Epithelial cell of prostate (primary cell): ENCODE results near the gene IL1B.

ENCODE experiments used
- DNase-seq: peaks from one replicate; pipeline ENCODE4 v3.0.0-alpha.2; 2011; ENCODE audit warnings: low read depth, low spot score
- H3K27ac ChIP-seq: fragments of 450-650 bp; 2 replicates; pipeline ENCODE4 v1.5.1; 2017; ENCODE audit warnings: mild to moderate bottlenecking

Gene IL1B

DNA sequence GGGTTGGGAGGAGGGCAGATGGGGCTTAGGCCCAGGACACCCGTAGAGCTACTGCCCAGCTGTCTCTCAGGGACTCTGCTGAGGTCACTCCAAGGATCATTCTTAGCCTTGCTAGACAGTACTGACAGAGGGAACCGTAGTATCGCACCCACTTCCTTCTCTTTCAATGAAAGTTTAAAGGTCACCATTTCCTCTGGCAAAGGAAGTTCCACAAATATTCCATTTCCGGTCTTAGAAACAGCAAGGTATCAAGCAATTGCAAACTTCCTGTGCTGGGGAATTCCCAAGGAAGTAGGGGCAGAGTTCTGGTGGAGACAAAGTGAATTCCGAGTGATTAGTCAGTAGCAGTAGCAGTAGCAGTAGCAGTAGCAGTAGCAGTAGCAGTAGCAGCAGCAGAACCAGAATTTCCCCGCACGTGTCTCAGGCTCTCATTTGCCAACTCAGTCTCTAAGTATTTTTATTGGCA, 24.7 kb downstream of the IL1B start:
- peak overlapping the region; percentile 99 for H3K27ac ChIP-seq
- DNase-seq, result peak; percentile 87

DNA sequence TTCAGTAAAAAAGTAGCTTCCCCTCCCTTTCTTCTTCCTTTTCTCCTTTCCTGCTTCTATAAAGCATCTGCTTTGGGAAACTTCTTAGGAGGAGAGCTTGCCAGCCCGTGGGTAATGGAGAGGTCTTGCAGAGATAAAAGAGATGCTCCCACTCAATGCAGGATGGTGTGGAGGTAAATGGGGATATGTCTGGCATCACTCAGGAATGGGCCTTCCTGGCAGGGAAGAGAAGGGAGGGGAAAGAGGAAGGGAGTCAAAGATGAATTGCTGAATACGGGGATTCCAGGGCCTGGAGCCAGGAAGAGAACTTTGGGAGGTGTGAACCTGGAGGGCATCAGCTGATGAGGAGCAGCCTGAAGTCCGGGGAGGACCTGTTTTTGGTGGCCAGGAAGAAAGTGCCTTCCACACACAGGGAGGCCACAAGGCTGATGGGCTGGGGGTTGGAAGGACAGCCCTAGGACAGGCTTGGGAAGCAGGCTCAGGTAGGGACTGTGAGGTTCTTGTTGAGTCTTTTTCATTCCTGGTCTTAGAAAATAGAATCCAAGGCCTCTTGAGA, 25.2 kb downstream of the IL1B start:
- DNase-seq, result no peak
- peak overlapping the region; percentile 99 for H3K27ac ChIP-seq

DNA sequence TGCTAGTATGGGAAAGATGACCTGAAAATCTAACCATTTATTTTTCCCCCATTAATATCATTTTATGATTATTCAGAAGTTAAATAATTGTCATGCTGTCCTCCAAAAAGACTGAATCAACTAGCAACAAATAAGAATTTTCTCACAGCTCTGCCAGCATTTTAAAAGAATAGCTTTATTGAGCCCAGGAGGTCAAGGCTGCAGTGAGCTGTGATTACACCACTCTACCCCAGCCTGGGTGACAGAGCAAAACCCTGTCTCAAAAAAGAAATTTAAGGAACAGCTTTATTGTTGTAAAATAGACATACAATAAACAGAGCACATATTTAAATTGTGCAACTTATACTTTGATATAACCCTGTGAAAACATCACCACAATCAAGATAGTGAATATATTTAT, 27.5 kb downstream of the IL1B start:
- DNase-seq, result no peak
- peak overlapping the region; percentile 1 for H3K27ac ChIP-seq

DNA sequence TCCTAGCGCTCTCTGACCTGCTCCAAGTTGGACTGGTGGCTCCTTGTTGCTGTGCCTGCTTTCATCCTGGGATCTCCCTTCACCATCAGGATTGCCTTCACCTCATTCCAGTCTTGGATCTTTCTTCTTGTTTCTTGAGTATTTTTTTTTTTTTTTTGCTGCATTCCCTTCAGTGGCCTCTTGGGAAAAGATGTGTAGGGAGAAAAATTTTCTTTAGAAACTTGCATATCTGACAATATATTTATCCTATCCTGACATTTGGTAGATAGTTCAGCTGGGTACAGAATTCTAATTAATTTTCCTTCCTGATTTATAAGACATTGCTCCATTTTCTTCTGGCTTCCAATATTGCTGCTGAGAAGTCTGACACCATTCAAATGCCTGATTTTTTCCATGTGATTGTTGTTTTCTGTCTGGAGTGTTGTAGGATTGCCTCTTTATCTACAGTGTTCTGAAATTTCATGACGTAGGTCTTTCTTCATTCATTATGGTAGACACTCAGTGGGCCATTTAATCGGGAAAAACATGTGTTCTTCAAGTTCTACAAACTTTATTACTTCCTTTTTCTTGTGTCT, 29.3 kb downstream of the IL1B start:
- no peak for DNase-seq
- peak overlapping the region; percentile 98 for H3K27ac ChIP-seq

DNA sequence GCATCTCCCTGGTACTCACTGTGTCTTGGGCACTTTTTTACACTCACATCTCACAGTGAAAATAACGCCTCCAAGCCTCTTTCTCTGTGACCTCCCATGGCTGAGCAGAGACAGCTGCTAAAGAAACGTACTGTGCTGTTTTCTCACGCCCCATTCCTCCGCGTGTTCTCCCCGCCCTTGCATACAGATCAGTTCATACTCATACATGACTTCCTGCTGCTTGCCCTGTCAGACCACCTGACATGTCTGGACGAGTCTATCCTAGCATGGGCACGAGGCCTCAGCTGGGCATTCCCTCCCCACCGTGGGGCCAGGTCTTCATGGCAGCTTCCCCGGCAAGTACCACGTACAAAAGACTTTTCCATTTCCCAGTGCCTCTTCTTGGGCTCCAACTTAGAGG, 31.0 kb downstream of the IL1B start:
- DNase-seq, result peak; percentile 89

DNA sequence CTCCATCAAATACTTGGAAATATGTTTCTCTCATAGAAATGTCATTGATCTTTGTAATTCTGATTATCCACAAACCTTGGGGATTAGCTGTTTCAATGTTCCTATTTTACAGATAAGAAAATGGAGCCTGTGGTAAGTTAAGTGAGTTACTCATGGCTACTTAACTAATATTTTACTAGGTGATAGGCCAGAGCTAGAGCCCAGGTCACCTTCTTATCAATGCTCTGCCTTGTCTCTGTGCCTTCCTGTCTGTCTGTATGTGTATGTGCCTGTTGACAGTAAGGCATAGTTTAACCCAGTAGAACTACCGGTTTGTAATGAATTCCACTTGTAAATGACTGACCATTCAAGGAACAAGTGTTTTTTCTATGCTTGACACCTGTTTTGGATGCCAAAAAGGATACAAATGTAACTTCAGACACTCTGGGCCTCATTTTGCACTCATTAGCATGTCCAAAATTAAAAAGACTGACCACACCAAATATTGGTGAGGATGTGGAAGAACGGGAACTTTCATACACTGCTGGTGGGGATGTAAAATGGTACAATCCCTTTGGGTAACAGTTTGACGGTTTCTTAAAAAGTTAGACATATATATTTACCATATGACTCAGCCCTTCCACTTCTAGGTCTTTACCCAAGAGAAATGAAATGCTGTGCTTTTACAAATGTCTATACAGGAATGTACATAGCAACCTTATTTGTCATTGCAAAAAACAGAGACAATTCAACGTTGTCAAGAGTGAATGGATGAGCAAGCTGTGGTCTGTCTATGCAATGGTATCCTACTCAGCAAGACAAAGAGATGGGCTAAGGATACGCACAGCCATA, 32.7 kb downstream of the IL1B start:
- peak; percentile 93 for DNase-seq
- peak overlapping the region; percentile 98 for H3K27ac ChIP-seq

More for the DNA sequence above, 31.0 kb downstream of the IL1B start:
- H3K27ac ChIP-seq, result peak overlapping the region; percentile 98

DNA sequence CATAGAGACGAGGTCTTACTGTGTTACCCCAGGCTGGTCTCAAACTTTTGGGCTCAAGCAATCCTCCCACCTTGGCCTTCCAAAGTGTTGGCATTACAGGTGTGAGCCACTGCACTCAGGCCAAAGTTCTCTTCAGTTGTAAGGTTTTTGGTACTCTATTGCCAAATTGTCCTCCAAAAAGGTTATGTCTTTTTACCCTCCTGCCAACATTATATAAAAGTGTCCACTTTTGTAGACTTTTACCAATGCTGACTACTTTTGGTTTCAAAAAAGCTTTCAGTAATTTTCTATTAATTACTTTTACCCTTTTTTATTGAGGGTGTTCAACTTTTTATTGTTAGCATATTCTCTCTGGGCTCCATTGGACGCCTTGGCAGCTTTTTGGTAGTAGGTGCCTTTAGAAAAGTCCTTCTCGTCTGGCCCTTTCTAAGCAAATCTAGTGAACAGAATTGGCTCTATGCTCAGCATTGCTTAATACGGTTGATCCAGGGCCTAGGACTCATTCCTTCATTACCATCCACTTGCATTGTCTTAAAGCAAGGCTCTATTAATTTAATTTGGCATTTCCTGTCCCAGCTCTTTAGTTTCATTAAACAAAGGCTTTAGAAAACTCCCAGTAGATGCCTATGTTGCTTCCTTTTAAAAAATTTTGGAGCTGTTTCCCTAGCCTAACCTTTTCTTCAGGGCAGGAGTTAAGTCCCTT, 35.5 kb downstream of the IL1B start:
- peak overlapping the region; percentile 35 for H3K27ac ChIP-seq
- DNase-seq, result no peak

DNA sequence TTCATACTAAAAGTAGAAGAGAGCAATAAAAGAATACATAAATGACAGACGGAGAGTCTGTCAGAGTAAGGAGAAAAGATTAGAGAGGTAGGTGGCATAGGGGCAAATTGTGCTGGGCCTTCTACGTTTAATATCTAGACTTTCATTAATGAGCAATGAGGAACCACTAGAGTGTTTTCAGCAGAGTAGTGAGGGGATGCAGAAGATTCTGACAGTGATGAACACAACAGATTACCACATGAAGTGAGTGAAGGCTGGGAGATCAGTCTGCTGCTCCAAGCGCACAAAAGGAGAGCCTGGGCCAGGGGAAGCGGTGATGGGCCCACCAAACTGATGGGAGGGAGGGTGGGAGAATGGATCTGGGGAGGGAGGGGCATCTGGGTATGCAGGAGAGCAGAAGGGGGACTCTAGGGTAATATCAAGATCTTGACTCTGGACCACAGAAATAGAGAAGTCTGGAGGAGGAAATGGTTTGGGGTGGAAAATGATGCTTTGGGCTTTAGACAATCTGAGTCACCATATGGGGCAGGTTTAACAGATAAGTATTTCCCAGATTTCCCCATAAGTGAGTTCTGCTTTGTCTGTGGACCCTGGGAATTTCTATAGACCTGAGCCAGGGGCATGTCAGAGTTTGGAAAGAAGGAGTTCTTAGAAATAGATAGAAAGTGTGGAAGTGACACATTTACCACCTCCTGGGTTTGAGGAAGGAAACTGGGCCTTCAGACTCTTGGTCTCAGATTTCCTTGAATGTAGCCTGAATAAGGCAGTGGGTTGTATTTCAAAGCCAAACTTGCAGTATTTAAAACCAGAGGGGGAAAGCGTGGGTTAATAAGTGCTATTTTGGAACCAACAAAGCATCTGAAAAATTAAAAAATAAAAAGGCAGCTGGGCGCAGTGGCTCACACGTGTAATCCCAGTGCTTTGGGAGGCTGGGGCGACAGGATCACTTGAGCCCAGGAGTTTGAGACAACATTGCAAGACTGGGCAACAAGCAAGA, 37.3 kb downstream of the IL1B start:
- no peak for DNase-seq
- no peak overlapping the region for H3K27ac ChIP-seq

DNA sequence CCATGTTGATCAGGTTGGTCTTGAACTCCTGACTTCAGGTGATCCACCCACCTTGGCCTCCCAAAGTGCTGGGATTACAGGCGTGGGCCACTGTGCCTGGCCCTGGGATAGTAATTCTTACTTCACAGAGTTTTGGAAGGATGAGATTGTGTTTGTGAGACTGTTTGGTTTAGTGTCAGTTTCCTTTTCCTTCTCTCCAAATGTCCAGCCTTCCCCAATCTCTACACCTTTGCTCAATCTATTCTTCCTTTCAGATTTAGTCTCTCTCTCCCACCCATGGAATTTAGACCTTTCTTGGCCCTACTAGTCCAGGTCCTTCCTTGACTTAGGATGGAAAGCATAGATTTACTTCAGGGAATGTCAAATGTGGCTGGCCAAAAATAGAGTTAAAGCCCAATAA, 40.1 kb downstream of the IL1B start:
- H3K27ac ChIP-seq, result peak overlapping the region; percentile 99
- DNase-seq, result no peak

DNA sequence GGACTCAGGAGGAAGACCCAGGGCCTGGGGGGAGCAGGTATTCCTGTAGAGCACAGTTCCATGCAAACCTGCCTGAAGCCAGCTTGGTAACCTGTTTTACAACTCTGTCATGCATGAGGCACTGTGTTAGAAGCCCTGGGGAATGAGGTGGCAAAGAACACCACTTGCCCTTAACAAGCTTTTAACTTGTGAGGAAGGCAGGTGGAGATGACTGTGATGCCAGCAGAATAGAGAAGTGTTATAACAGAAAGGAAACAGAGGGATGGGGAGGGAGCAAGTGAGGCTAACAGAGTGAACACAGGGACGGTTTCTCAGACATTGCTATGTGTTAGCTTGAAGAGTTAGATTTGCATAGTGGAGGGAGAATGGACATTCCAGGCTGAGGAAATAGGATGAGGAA, 40.8 kb downstream of the IL1B start:
- H3K27ac ChIP-seq, result peak overlapping the region; percentile 99
- peak; percentile 96 for DNase-seq

DNA sequence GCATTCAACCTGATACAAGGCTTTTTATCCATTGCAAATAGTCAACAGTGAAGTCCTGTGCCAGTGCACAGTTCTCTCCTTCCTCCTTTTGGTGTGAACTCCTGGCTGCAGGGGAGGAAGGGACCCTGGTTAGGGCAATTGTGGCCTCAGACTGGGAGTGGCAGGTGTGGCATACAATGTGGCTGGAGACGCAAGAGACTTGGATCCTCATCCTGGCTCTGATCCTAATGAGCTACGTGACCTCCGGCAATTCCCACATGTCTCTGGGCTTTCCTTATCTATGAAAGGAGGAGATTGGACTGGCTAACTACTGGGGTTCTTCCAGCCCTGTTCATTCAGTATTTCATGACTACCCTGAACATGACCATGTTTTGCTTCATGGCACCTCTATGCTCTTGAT, 41.7 kb downstream of the IL1B start:
- H3K27ac ChIP-seq, result peak overlapping the region; percentile 99
- DNase-seq, result no peak

DNA sequence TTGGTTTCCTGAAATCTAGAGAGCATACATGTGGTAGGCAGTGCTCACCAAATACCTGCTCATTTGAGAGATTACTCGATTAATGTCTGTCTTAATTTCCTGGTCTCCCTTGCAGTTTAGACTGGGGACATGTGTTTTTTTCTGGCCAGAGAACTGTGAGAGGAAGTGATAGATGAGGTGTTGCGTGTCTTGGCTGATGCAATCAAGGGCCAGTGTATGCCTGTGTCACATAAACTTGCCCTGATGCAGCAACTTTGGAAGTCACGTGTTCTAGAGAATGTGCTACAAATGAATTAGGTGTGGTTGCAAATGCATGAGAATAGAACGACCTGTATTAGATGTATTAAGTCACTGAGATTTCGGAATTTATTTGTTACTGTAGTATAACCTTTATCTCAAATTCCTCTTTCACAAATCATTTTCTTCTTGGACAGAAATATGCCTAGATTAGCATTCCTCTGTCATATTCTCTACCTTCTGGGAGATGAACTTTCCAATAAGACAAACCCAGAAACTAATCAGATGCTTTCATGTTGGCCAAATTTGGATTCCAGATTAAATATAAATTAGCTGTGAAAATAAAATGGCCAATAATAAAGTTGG, 42.3 kb downstream of the IL1B start:
- peak overlapping the region; percentile 99 for H3K27ac ChIP-seq
- DNase-seq, result peak; percentile 95

DNA sequence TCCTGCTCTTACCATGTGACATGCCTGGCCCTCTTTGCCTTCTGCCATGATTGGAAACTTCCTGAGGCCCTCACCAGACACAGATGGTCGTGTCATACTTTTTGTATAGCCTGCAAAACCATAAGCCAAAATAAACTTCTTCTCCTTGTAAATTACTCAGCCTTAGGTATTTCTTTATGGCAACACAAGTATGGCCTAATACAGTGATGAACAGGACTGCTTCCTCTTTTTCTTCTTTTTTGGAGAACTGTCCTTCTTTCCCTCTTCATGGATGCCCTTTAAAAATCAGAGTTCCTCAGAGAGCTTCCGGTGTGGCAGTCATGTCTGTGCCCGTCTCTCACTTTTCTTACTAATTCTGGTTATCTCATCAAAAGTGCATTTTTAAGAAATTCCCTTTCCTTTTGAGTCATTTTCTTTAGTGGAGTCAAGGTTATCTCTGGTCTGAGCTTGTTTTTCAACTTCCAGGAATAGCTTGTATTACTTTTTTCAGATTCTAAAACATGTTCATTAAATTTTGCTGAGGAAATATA, 43.1 kb downstream of the IL1B start:
- no peak for DNase-seq
- peak overlapping the region; percentile 99 for H3K27ac ChIP-seq

DNA sequence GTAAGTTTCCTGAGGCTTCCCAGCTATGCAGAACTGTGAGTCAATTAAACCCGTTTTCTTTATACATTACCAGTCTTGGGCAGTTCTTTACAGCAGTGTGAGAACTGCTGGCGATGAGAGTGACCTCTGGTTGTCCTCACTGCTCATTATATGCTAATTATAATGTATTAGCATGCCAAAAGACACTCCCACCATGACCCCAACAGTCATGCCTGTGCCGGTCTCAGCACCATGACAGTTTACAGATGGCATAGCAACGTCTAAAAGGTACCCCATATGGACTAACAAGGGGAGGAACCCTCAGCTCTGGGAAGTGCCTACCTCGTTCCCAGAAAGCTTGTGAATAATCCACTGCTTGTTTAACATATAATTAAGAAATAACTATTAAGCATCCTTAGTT, 44.2 kb downstream of the IL1B start:
- DNase-seq, result no peak
- H3K27ac ChIP-seq, result peak overlapping the region; percentile 99

DNA sequence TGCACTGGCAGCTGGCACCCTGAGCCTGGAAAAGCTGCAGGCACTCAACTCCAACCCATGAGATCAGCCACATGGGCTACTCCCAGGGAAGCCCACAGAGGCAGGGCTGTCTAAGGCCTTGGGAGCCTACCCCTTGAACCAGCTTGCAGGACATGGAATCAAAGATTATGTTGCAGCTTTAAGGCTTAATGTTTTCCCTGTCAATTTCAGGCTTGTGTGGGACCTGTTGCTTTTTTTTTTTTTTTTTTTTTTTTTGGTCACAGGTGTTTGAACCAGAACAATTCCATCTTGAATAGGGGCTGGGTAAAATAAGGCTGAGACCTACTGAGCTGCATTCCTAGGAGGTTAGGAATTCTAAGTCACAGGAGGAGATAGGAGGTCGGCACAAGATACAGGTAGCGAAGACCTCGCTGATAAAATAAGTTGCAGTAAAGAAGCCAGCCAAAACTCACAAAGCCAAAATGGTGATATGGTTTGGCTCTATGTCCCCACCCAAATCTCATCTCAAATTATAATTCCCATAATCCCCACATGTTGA, 44.8 kb downstream of the IL1B start:
- DNase-seq, result no peak
- peak overlapping the region; percentile 99 for H3K27ac ChIP-seq

DNA sequence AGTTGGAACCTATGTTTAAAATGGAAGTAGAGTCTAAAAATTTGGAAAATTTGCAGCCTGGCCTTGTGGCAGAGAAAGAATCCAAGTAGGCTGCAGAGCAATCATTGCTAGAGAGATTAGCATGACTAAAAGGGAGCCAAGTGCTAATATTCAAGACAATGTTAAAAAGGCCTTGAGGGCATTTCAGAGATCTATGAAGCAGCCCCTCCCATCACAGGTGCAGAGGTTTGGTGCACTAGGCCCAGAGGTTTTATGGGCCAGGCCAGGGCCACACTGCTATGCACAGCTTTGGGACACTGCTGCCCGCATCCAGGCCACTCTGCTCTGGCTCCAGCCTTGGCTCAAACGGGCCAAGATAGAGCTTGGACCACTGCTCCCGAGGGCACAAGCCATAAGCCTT, 45.6 kb downstream of the IL1B start:
- H3K27ac ChIP-seq, result peak overlapping the region; percentile 6
- DNase-seq, result no peak

DNA sequence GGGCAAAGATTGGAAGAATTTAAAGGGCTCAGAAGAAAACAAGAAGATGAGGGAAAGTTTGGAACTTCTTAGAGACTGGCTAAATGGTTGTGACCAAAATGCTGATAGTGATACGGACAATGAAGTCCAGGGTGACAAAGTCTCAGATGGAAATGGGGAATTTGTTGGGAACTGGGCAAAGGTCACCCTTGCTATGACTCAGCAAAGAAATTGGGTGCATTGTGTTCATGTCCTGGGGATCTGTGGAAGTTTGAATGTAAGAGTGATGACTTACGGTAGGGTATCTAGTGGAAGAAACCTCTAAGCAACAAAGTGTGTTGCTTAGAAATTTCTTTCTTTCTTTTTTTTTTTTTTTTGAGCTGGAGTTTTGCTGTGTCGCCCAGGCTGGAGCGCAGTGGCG, 46.3 kb downstream of the IL1B start:
- no peak for DNase-seq
- H3K27ac ChIP-seq, result peak overlapping the region; percentile 6

DNA sequence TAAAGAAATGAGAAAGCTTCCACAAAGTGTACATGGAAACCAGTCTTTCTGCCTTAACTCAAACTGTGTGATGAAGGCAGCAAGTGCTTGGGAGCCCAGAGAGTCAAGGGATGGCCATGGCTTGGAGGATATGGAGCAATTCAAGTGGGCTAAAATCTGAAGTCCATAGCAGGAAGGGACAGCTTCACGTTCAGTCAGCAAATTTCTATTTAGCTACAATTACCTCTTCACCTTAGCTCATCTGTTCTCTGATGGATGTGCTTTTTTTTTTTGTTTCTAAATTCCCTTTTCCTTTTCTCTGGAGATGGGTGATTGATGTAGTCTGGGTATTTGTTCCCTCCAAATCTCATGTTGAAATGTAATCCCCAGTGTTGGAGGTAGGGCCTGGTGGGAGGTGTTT, 47.4 kb downstream of the IL1B start:
- H3K27ac ChIP-seq, result no peak overlapping the region
- DNase-seq, result no peak

DNA sequence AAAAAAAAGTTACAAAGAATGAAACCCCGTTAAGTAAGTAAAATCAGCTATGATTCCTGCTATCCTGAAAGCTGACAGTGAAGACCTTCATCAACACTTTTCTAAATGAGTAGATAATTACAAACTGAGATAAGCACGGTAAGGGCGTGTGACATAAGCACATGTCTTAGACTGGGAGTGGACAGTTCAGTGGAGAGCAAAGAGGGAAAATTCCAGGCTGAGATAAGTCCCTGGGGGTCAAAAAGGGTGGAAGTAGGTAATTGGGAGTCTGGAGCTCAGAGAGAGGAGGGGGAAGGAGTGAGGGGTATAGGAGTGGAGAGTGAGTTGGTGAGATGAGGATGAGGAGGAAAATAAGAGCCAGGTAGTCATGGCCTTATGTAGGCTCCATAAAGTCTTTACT, 47.9 kb downstream of the IL1B start:
- peak overlapping the region; percentile 98 for H3K27ac ChIP-seq
- DNase-seq, result no peak
